H1 (cell line): ENCODE data around the gene LMAN2. TPM values are rescaled to one million over a fixed set of nuclear protein-coding genes. Genes with fewer than 3 reads are reported as not detected.

Source experiments
- ASH2L ChIP-seq: fragments of 200-600, 300-600 bp; sonication (generic); IDR thresholded peaks from one replicate; pipeline ENCODE4 v1.7.1; 2017; ENCODE audit warnings: low read length
- ATF3 ChIP-seq: IDR thresholded peaks from 2 replicates; pipeline ENCODE4 v1.6.1; 2011; ENCODE audit warnings: low read depth, mild to moderate bottlenecking, low read length; ENCODE audit not compliant: insufficient read depth
- BRCA1 ChIP-seq: IDR thresholded peaks from 2 replicates; pipeline ENCODE4 v1.6.1; 2012; ENCODE audit warnings: low read depth, low read length, improper control_type of control experiment
- CTCF ChIP-seq, 3 experiments: IDR thresholded peaks; 1 replicate in 2 of 3; 2 replicates in 1 of 3; pipeline versions ENCODE4 v1.5.1 to v1.6.1; 2011; ENCODE audit warnings: low read length in 3 of 3, mild to moderate bottlenecking in 3 of 3, inconsistent platforms in 2 of 3, low read depth in 1 of 3, moderate library complexity in 1 of 3; ENCODE audit not compliant: insufficient read depth in 1 of 3; ENCODE audit errors: control extremely low read depth in 1 of 3
- KDM4A ChIP-seq: IDR thresholded peaks from one replicate; pipeline ENCODE4 v1.7.1; 2012; ENCODE audit warnings: low read depth, mild to moderate bottlenecking, moderate library complexity, low read length, inconsistent platforms; ENCODE audit not compliant: severe bottlenecking
- MAX ChIP-seq: IDR thresholded peaks from 2 replicates; pipeline ENCODE4 v1.6.1; 2012; ENCODE audit warnings: inconsistent platforms
- PHF8 ChIP-seq: fragments of 200-600 bp; sonication (generic); conservative IDR thresholded peaks from 2 replicates; pipeline ENCODE4 v1.7.1; 2012; ENCODE audit warnings: low read depth, mild to moderate bottlenecking, inconsistent platforms, low read length, moderate library complexity
- RNF2 ChIP-seq: fragments of 200-900, 300-1000 bp; sonication (generic); IDR thresholded peaks from 2 replicates; pipeline ENCODE4 v1.7.1; 2016; ENCODE audit warnings: borderline replicate concordance, low read depth, mild to moderate bottlenecking, antibody characterized with exemption, low read length; ENCODE audit not compliant: poor library complexity, severe bottlenecking; ENCODE audit errors: missing control alignments
- SIN3A ChIP-seq, 2 experiments: IDR thresholded peaks in 1 of 2; conservative IDR thresholded peaks in 1 of 2; 2 replicates each; pipeline ENCODE4 v1.6.1; 2011 to 2012; ENCODE audit warnings: low read length in 2 of 2, improper control_type of control experiment in 1 of 2, low read depth in 1 of 2, mild to moderate bottlenecking in 1 of 2
- SP2 ChIP-seq: IDR thresholded peaks from 2 replicates; pipeline ENCODE4 v1.6.1; 2012; ENCODE audit warnings: mild to moderate bottlenecking, low read length, inconsistent platforms
- TAF1 ChIP-seq: IDR thresholded peaks from 2 replicates; pipeline ENCODE4 v1.6.1; 2011; ENCODE audit warnings: mild to moderate bottlenecking, low read depth, low read length
- USF2 ChIP-seq: IDR thresholded peaks from 2 replicates; pipeline ENCODE4 v1.6.1; 2011; ENCODE audit warnings: low read length, improper control_type of control experiment
- YY1 ChIP-seq: IDR thresholded peaks from 2 replicates; pipeline ENCODE4 v1.6.1; 2011; ENCODE audit warnings: low read depth, mild to moderate bottlenecking, low read length
- ZNF274 ChIP-seq: IDR thresholded peaks from 2 replicates; pipeline ENCODE4 v1.7.0; 2012; ENCODE audit warnings: low read length, borderline replicate concordance; ENCODE audit errors: extremely low read depth
- polyA plus RNA-seq, 7 experiments: library from polyadenylated mRNA; depleted of rRNA in 3 of 7; stranded (reverse) in 5 of 7; unstranded in 2 of 7; fragments of >200 nt in 5 of 7; fragments of 200-250 nt in 2 of 7; gene quantifications; 1 replicate in 5 of 7; 2 replicates in 1 of 7; 4 replicates in 1 of 7; pipeline versions ENCODE4 v1.2.1 to v1.2.3, GENCODE V29; 2011 to 2013; ENCODE audit warnings: missing spikeins in 2 of 7, mixed read lengths in 2 of 7
- total RNA-seq: library from RNA; stranded (reverse); fragmentation: NEBNext Ultra II Directional; extraction: Animal tissue kit (Norgen Biotek cat#: 25700); gene quantifications from 2 replicates; pipeline ENCODE4 v1.2.1, GENCODE V29; 2021

LMAN2 gene
- total and polyA plus RNA-seq, 2 of the 8 experiments (the other 6 are each of a cell fraction or from before 2014, with no cell fraction given) = 116 to 225 TPM

GRCh38 chr5:177303121-177303924, 48.1 kb downstream of the LMAN2 start, which contains the start of the genes PRELID1 and RAB24 (continued):
- peak; percentile 92 for TF ChIP-seq ATF3
- no peak for TF ChIP-seq RNF2
- peak; percentile 57; the same call in 1 of the 2 replicates for TF ChIP-seq PHF8
- peak; percentile 94 for TF ChIP-seq USF2
- peak; percentile 52 to 81; a peak in 2 of 4 replicates for TF ChIP-seq SIN3A (conservative IDR thresholded peaks at IDR 0.05 in 1 of 2, IDR thresholded peaks at IDR 0.05 in 1 of 2; ENCODE audit: low read depth in 1 of 2, low read length in 2 of 2)
- no peak for TF ChIP-seq BRCA1
- peak; percentile 83; the same call in 1 of the 2 replicates for TF ChIP-seq YY1
- TF ChIP-seq MAX = peak; percentile 68
- peak; percentile 72 for TF ChIP-seq KDM4A
- peak; percentile 84 for TF ChIP-seq TAF1
- peak; percentile 72 for TF ChIP-seq ASH2L
- TF ChIP-seq CTCF (IDR thresholded peaks at IDR 0.05; ENCODE audit: control extremely low read depth in 1 of 3, insufficient read depth in 1 of 3, low read depth in 1 of 3, low read length in 3 of 3) = peak in 2 of 3 experiments; percentile 1 to 16; a peak in 1 of 4 replicates
- TF ChIP-seq SP2 = no peak
- no peak for TF ChIP-seq ZNF274
